PC-3 (cell line): ENCODE results near the gene GPR107.

Experiments
- CTCF ChIP-seq: fragments of 300-600 bp; sonication (generic); conservative IDR thresholded peaks from 2 replicates; pipeline ENCODE4 v1.5.1; 2017; ENCODE audit warnings: antibody characterized with exemption, low read depth, mild to moderate bottlenecking, low read length
- EZH2 ChIP-seq: fragments of 300-600 bp; sonication (generic); IDR thresholded peaks from one replicate; pipeline ENCODE4 v1.6.1; 2017; ENCODE audit warnings: antibody characterized with exemption, mild to moderate bottlenecking, low read length; ENCODE audit not compliant: unreplicated experiment

GRCh38 chr9:130187523-130187846 is 133.8 kb downstream of the GPR107 start:
- TF ChIP-seq CTCF (no peak), EZH2 (no peak)
